Peyer's patch (tissue), 4 donors: ENCODE data around the gene COBL. TPM values are rescaled to one million over a fixed set of nuclear protein-coding genes. Genes with fewer than 3 reads are reported as not detected.

Source experiments
- DNase-seq, 3 donors: peaks; one replicate each; pipeline ENCODE4 v3.0.0-alpha.2; 2017 to 2019
- H3K27ac ChIP-seq, 4 donors: fragments of 200-600 bp; sonication (generic); one replicate each; pipeline ENCODE4 v1.5.1; 2016 to 2019
- H3K27me3 ChIP-seq, 2 donors: fragments of 200-600 bp; sonication (generic); one replicate each; pipeline ENCODE4 v1.5.1; 2019
- H3K36me3 ChIP-seq, 3 donors: fragments of 200-600 bp; sonication (generic); one replicate each; pipeline ENCODE4 v1.5.1; 2016 to 2019
- H3K4me1 ChIP-seq, 4 donors: fragments of 200-600 bp; sonication (generic); one replicate each; pipeline ENCODE4 v1.5.1; 2016 to 2019
- H3K4me3 ChIP-seq, 4 donors: fragments of 200-600 bp; sonication (generic); 1 replicate in 3 of 4; 2 replicates in 1 of 4; pipeline ENCODE4 v1.5.1; 2016 to 2019; ENCODE audit warnings: mild to moderate bottlenecking in 1 of 4
- H3K9me3 ChIP-seq, 4 donors: fragments of 200-600 bp; sonication (generic); one replicate each; pipeline ENCODE4 v1.5.1; 2016 to 2019; ENCODE audit warnings: mild to moderate bottlenecking in 1 of 4
- POLR2A ChIP-seq, 2 donors: fragments of 450-650 bp; IDR thresholded peaks; one replicate each; pipeline ENCODE4 v1.5.1; 2017; ENCODE audit warnings: antibody characterized with exemption in 2 of 2, mild to moderate bottlenecking in 2 of 2, moderate library complexity in 2 of 2
- total RNA-seq, 4 donors: library from RNA; depleted of rRNA; stranded (reverse); fragments of >200 nt; gene quantifications; one replicate each; pipeline ENCODE4 v1.1.0, GENCODE V29; 2016
- TF ChIP-seq, protein P1 (sequence below), 6 experiments: fragments of 450-650 bp in 4 of 6; fragments of 200-600 bp in 2 of 6; sonication (generic) in 1 of 6; IDR thresholded peaks; one replicate each; pipeline ENCODE4 v1.5.1; 2017 to 2019; ENCODE audit warnings: antibody characterized with exemption in 6 of 6, mild to moderate bottlenecking in 3 of 6, moderate library complexity in 1 of 6

COBL gene
- total RNA-seq, 4 donors from 2014 or later, result 25.6 to 129 (median 116) TPM

DNA sequence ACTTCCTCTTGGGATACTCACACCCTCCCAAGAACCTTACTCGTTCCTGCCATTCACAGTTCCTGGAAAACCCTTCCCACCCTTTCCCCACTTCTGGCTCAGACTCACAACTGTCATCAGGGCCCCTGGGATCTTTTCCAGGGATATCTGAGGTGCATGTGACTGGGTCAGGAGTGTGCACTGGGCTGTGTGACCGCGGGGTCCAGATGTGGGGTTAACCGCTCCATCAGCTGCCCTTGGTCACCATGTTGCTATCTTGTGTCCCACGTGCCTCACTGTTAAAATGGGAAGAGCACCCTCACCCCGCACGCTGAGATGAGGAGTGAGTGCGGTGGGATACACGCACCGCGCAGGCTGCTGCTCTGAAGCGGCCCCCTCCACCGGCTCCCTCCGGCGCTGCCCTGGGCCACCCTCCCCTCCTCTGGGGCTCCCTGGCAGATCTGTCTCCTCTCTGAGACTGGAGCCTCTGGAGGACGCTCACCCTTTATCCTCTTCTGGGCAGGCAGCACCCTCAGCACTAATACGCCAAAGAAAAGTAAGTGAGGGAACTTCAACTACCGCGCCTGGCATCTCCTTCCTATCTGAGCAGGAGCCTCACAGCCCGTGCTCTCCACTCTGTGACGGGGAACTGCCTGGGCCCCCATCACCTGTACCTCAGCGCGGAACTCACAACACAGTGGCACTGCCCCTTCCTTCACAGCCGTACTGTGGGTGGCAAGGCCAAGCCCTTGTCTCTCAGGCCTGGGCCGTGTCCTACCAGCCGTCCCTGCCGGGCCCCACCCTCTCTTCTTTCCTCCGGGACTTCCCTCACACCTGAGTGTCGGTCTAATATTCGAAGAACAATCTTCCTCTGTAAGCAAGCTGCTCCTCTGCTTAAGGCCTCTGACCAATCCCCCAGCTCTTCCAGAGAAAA lies 15.6 kb downstream of the COBL start:
- Histone ChIP-seq H3K27me3 (no peaks in the 10 kb centered on the region), H3K4me1 (peaks cover 0 to 11% (median 0%) of the 10 kb centered on the region in 4 donors), H3K9me3 (no peaks in the 10 kb centered on the region), H3K27ac (no peak overlapping the region), H3K4me3 (no peak overlapping the region), H3K36me3 (no peaks in the 10 kb centered on the region)
- TF ChIP-seq POLR2A (IDR thresholded peaks at IDR 0.05), result no peak
- TF ChIP-seq, protein P1, sequence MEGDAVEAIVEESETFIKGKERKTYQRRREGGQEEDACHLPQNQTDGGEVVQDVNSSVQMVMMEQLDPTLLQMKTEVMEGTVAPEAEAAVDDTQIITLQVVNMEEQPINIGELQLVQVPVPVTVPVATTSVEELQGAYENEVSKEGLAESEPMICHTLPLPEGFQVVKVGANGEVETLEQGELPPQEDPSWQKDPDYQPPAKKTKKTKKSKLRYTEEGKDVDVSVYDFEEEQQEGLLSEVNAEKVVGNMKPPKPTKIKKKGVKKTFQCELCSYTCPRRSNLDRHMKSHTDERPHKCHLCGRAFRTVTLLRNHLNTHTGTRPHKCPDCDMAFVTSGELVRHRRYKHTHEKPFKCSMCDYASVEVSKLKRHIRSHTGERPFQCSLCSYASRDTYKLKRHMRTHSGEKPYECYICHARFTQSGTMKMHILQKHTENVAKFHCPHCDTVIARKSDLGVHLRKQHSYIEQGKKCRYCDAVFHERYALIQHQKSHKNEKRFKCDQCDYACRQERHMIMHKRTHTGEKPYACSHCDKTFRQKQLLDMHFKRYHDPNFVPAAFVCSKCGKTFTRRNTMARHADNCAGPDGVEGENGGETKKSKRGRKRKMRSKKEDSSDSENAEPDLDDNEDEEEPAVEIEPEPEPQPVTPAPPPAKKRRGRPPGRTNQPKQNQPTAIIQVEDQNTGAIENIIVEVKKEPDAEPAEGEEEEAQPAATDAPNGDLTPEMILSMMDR (IDR thresholded peaks at IDR 0.05), result no peak
- DNase-seq, result no peak

DNA sequence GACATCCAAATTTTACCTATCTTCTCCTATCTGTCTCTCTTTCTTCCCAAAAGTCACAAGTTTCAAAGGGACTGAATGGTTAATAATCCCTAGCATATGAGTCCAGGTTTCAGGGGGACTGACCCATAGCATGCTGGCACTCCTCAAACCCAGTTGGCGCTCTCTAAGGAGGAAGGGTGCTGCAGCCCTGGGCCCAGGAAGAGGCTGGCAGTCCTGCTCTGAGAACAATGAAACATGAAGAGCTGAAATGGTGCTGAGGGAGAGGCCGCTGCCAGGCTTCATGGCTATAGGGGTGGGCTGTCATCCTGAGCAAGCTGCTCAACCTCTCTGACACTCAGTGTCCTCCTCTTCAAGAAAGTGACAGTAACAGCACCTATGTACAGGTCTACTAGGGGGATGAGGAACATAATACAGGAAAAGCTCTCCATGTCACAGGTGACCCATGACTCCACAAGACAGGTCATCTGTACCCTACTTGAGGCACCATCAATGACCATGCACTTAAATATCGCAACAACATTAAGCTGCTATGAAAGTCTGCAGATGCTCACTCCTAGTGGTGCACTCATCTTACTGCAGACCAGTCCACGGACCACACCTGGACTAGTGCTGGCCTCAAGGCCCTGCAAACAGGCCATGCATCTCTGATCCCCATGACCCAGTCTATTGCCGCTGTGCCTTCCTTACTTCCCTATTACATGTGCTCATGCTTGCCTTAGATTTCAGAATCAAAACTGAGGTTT lies 17.0 kb downstream of the COBL start:
- Histone ChIP-seq H3K4me1 (peaks cover 0 to 18% (median 0%) of the 10 kb centered on the region in 4 donors), H3K27ac (no peak overlapping the region), H3K36me3 (no peaks in the 10 kb centered on the region), H3K27me3 (no peaks in the 10 kb centered on the region), H3K9me3 (no peaks in the 10 kb centered on the region), H3K4me3 (no peak overlapping the region)
- no peak for DNase-seq
- TF ChIP-seq, protein P1 (IDR thresholded peaks at IDR 0.05), result peak in 1 of 6 experiments; percentile 10
- no peak for TF ChIP-seq POLR2A (IDR thresholded peaks at IDR 0.05)

DNA sequence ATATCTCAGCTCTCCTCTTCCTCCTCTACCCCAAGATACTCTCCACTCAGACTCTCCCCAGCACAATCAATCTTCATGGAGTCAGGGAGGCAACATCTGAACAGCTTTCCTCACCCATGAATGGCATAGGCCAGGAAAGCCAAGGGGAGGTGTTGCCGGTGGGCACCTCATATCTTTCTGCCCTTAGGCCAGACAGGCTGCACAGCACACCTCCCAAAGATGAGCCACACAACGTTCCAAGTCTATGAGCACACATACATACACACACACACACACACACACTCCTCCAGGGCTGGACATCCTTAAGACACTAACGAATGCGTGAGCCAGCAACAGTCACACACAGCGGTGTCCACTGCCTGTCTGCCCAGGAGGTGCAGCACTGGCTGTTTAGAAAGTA lies 17.7 kb downstream of the COBL start:
- H3K4me1 ChIP-seq, result peaks cover 0 to 22% (median 0%) of the 10 kb centered on the region in 4 donors
- H3K27me3 ChIP-seq, result no peaks in the 10 kb centered on the region
- no peaks in the 10 kb centered on the region for H3K9me3 ChIP-seq
- H3K36me3 ChIP-seq, result no peaks in the 10 kb centered on the region
- TF ChIP-seq POLR2A (IDR thresholded peaks at IDR 0.05), result no peak
- TF ChIP-seq, protein P1 (IDR thresholded peaks at IDR 0.05), result no peak
- DNase-seq, result no peak
- no peak overlapping the region for H3K27ac ChIP-seq
- no peak overlapping the region for H3K4me3 ChIP-seq

DNA sequence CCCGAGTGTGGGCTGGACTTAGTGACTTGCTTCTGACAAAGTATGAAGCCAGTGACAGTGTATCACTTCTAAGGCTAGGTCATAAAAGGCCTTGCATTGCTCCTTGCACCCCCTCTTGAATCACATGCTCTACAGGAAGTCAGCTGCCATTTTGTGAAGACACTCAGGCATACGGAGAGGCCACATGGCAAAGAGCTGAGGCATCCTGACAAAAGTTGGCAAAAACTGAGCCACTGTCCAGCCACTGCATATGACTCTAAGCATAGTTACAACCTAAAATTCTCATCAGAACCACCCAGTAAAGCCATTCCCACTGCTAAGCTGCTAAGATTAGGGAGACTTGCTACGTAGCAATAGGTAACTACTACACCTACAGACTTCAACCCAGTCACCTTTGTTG lies 18.6 kb downstream of the COBL start:
- Histone ChIP-seq H3K4me3 (no peak overlapping the region), H3K27ac (no peak overlapping the region), H3K27me3 (no peaks in the 10 kb centered on the region), H3K4me1 (peaks cover 0 to 22% (median 0%) of the 10 kb centered on the region in 4 donors), H3K36me3 (no peaks in the 10 kb centered on the region), H3K9me3 (no peaks in the 10 kb centered on the region)
- no peak for DNase-seq
- TF ChIP-seq, protein P1 (IDR thresholded peaks at IDR 0.05), result no peak
- TF ChIP-seq POLR2A (IDR thresholded peaks at IDR 0.05), result no peak

DNA sequence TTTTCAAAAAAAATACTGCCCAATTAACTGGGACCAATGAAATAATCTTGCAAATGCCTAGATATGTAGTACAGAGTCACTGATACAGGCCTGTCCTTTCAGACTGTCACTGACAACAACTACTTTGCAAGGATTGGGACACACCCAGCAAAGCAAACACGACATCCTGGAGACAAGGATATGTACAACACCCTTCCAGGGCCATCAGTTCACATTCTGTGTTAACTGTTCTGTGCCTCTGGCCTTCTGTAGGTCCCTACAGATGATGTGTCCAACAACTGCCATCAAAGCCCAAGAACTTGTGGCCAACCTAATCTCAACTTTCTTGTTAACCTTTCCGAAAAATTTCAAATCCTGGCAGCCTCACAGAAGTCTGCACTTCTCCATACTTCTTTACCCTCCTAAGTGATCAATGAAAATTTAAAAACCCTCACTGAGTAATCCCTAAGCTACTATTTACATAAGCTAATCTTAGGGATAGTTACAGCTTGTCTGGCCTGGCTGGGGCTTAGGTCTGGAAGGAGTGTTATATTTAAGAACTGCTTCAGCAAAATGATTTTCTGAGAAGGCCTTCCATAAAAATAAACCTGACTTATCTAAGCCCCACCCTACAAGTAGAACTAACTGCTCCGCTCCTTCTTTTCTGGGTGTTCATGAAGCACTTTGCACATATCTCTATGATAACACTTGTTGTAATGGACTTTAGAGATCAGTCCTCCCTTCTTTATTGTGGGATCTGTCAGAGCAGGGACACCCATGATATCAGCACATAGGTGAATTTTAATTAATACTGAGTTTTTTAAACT lies 21.0 kb downstream of the COBL start:
- TF ChIP-seq, protein P1 (IDR thresholded peaks at IDR 0.05), result peak in 2 of 6 experiments; percentile 23 to 31
- TF ChIP-seq POLR2A (IDR thresholded peaks at IDR 0.05), result no peak

More for the DNA sequence above, 21.0 kb downstream of the COBL start:
- Histone ChIP-seq H3K4me1 (peaks cover 0 to 26% (median 0%) of the 10 kb centered on the region in 4 donors), H3K4me3 (no peak overlapping the region), H3K27ac (peak overlapping the region in 2 of 4 donors; percentile 55 to 67), H3K27me3 (no peaks in the 10 kb centered on the region), H3K36me3 (no peaks in the 10 kb centered on the region), H3K9me3 (no peaks in the 10 kb centered on the region)
- DNase-seq, result peak in 1 of 3 donors; percentile 79
